Stimulated activated CD8-positive, alpha-beta memory T cell treated with anti-CD3 and anti-CD28 coated beads, Interleukin-12 subunit alpha, Interleukin-12 subunit beta, amount 100 ng/mL, for 1 hour (primary cell): ENCODE results near the gene KBTBD2.
A peak's percentile ranks its signal among the peaks of the same experiment; 100 is the strongest.
"Not testable (repeated sequence)": the region's sequence is repeated elsewhere in the genome, so short reads cannot be mapped to it uniquely, and the experiment has no call there.

Source experiments
- DNase-seq: peaks from one replicate; pipeline ENCODE4 v3.0.0-alpha.2; 2020; ENCODE audit warnings: low read depth

KBTBD2 gene

DNA sequence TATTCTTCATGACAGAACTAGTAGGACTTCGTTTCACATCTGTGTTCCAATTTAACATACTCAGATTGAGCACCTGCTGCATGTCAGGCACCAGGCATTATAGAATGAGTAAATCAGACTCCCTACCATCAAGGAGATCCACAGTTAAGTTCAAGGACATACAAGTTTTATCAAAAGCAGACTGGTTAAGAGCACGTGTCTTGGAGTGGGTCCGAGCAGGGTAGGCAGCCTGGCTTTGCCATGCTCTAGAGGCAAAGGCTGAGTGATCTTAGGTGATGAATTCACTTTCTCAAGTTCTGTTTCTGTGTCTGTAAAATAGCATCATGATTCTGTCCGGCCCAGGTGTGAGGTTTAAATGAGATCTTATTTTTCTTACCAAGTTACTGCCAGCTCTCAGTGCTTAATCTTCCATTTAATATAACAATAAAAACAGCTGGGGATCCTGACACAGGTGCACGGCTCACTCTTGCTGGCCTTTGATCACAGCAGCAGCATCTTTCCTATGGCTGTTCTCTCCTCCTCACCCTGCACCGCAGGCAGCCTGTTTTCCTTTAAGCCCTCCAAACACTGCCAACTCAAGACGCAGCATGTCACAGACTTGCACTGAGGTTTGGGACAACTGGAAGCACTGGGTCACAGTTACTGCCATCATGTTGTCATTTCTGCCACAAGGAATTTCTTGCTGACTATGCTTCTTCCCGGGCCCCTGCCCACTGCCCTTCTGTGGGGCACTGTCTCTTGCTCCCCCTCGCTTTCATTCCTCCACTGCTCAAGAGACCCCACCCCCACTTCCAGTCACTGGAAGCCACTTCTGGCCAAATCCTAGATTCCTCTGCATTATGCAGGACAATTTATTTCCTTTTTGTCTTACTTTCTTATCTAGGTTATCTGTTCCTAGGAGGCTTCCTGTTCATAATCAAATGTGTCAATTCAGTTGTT is 35.5 kb downstream of the KBTBD2 start:
- not testable (repeated sequence) for DNase-seq

DNA sequence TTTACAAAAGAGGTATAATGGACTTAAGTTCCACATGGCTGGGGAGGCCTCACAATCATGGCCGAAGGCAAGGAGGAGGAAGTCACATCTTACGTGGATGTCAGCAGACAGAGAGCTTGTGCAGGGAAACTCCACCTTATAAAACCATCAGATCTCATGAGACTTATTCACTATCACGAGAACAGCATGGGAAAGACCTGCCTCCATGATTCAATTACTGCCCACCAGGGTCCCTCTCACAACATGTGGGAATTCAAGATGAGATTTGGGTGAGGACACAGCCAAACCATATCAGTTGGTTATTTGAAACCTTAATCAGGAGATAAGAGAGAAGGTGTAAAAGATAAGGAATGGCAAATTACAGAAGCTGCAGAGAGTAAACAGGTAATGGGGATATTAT is 40.9 kb downstream of the KBTBD2 start:
- DNase-seq, result not testable (repeated sequence)

DNA sequence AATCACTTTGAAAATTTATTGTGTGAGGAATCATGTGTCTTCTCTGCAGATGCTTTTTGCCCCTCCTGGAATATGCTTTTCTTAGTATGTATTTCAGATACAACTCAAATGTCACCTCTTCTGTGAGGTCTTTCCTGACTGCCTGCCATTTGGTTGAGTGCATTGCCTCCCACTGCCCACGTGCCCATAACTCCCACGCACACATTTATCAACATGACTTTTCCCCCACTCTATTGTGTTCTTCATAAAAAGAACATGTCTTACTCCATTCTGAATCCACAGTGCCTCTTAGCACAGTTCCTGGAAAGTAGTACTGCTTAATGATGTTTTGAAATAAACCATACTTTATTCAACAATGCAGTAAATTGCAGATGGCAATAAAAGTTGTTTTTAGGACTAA is 42.9 kb downstream of the KBTBD2 start:
- not testable (repeated sequence) for DNase-seq

GRCh38 chr7:32846630-32847225 is 44.8 kb downstream of the KBTBD2 start:
- peak; percentile 87 for DNase-seq

DNA sequence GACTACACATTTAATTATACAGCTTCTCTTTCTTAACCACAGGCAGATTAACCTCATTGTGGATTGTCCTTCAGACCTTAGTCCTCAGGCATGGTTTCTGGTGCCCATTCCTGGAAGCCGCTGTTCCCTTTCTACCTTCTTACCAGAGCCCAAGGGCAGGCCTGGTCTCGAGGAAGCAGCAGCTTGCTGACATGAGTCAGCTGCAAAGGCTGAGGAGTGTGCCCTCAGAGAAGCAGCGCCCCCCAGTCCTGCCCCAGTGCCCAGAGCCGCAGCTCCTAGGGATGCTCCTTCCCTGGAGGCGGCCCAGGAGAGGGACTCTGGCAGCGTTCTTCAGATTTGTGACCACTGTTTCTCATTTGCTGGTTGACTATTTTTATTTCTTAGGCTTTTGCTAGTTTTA is 46.8 kb downstream of the KBTBD2 start:
- DNase-seq, result not testable (repeated sequence)

GRCh38 chr7:32843763-32844162 is 47.8 kb downstream of the KBTBD2 start:
- DNase-seq, result not testable (repeated sequence)

GRCh38 chr7:32839846-32840245 is 51.7 kb downstream of the KBTBD2 start:
- not testable (repeated sequence) for DNase-seq

DNA sequence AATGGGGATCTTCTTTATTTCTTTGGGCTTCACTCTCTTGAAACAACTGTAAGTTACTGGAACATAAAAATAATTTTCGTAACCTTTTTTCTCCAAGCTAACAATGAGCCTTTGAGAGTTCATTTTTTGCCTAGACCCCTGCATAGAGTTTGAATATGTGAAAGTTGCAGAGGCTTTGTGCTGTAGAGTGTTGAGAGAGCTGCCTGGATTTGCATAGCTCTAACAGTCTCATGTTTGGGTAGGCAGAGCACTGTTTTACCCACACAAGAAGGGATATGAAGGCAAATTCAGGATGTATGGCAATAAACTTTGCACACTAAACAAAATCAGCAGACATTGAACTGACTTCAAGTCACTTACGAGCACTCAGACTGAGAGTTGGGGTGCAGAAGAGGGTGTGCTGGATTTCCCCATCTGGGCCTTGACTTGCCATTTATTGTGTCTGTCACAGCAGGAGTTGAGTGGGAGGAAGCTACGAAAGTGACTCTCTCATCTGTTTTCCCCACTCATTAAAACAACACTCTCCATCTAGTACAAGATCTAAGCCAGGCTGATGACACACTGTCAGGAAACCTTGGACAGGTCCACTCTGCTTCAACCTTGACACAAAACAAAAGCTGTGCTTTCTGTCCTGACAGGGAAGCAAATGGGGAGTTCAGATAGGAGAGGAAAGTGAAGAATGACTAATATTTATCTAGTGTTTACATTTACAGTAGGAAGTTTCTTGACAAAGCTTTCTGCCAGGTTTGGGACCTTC is 62.4 kb downstream of the KBTBD2 start:
- DNase-seq, result not testable (repeated sequence)
